HepG2 (cell line): Measurements from ENCODE around the gene BCDIN3D. TPM values are rescaled to one million over a fixed set of nuclear protein-coding genes. Genes with fewer than 3 reads are reported as not detected.

Experiments used
- KLF15 ChIP-seq: sonication (generic); formaldehyde crosslinking; IDR thresholded peaks from 2 replicates; pipeline ENCODE4 v1.8.1; 2023; ENCODE audit warnings: borderline replicate concordance, mild to moderate bottlenecking, inconsistent platforms, missing genetic modification reagents, mixed read lengths
- NR2C2 ChIP-seq: sonication (generic); formaldehyde crosslinking; IDR thresholded peaks from 2 replicates; pipeline ENCODE4 v1.4.0; 2020; ENCODE audit warnings: missing genetic modification reagents, mild to moderate bottlenecking, moderate library complexity, borderline replicate concordance
- ZNF318 ChIP-seq: sonication (generic); formaldehyde crosslinking; IDR thresholded peaks from 2 replicates; pipeline ENCODE4 v1.4.0; 2020; ENCODE audit warnings: mild to moderate bottlenecking, missing genetic modification reagents
- polyA plus RNA-seq, 8 experiments: library from polyadenylated mRNA; depleted of rRNA in 3 of 8; stranded (reverse) in 7 of 8; unstranded in 1 of 8; fragments of >200 nt; fragmentation: Illumina TruSeq in 4 of 8; extraction: Trizol in 4 of 8; gene quantifications; 2 replicates each; pipeline versions ENCODE4 v1.2.1 to v1.2.3, GENCODE V29; 2011 to 2016; ENCODE audit warnings: low read depth in 4 of 8, missing spikeins in 1 of 8, mixed read lengths in 1 of 8; ENCODE audit not compliant: insufficient read depth in 1 of 8
- total RNA-seq, 5 experiments: library from RNA; depleted of rRNA; stranded (reverse); fragments of >200 nt; fragmentation: Illumina TruSeq; extraction: Trizol; gene quantifications; 2 replicates each; pipeline ENCODE4 v1.2.3, GENCODE V29; 2016; ENCODE audit warnings: low read depth in 1 of 5
- TF ChIP-seq, protein P1 (sequence below): sonication (generic); formaldehyde crosslinking; IDR thresholded peaks from 2 replicates; pipeline ENCODE4 v1.4.0; 2020; ENCODE audit warnings: missing genetic modification reagents, mild to moderate bottlenecking, borderline replicate concordance
- TF ChIP-seq, protein P2 (sequence below): sonication (generic); formaldehyde crosslinking; IDR thresholded peaks from 2 replicates; pipeline ENCODE4 v1.4.0; 2020; ENCODE audit warnings: missing genetic modification reagents

BCDIN3D gene
- total and polyA plus RNA-seq, 2 of the 13 experiments (the other 11 are each of a cell fraction or from before 2014, with no cell fraction given) = 2.2 to 2.5 TPM

DNA sequence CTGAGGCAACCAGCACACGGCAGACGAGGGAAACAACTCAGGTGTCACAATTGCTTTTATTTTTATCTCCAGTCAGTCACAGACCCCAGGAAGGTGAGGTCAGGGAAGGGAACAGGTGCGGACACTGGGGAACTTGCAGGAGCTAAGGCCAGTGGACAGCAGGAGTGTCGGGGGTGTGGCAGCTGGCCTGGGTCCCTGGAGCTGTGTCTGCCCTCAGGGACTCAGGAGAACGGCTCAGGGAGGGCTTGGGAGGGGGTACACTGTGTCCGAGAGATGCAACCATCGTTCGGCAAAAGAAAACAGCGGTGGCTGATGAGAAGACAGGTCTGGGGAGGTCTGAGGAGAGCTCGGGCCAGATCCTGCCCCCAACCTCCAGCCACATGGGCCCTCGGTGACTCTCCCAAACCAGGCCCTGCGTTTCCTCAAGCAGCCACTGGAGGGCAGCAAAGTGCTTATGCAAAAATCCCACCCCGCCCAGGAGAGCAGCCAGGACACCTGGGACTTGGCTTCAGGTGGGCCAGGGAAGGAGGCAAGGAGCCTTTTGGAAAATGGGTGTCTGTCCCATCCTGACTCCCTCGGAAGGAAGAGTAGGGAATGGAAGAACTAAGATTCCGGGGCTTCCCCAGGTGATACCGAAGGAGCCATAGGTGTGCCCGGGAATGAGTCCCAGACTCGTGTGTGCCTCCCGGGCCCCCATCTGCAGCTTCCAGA, 24.1 kb upstream of the BCDIN3D start (continued):
- no peak for TF ChIP-seq KLF15 (CRISPR knock-in tag)
- no peak for TF ChIP-seq ZNF318 (CRISPR knock-in tag)
- TF ChIP-seq, protein P1, sequence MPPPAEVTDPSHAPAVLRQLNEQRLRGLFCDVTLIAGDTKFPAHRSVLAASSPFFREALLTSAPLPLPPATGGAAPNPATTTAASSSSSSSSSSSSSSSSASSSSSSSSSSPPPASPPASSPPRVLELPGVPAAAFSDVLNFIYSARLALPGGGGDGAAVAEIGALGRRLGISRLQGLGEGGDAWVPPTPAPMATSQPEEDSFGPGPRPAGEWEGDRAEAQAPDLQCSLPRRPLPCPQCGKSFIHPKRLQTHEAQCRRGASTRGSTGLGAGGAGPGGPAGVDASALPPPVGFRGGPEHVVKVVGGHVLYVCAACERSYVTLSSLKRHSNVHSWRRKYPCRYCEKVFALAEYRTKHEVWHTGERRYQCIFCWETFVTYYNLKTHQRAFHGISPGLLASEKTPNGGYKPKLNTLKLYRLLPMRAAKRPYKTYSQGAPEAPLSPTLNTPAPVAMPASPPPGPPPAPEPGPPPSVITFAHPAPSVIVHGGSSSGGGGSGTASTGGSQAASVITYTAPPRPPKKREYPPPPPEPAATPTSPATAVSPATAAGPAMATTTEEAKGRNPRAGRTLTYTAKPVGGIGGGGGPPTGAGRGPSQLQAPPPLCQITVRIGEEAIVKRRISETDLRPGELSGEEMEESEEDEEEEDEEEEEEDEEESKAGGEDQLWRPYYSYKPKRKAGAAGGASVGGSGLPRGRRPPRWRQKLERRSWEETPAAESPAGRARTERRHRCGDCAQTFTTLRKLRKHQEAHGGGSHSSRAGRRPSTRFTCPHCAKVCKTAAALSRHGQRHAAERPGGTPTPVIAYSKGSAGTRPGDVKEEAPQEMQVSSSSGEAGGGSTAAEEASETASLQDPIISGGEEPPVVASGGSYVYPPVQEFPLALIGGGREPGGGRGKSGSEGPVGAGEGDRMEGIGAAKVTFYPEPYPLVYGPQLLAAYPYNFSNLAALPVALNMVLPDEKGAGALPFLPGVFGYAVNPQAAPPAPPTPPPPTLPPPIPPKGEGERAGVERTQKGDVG (CRISPR knock-in tag) = no peak
- TF ChIP-seq NR2C2 (CRISPR knock-in tag) = no peak
- TF ChIP-seq, protein P2, sequence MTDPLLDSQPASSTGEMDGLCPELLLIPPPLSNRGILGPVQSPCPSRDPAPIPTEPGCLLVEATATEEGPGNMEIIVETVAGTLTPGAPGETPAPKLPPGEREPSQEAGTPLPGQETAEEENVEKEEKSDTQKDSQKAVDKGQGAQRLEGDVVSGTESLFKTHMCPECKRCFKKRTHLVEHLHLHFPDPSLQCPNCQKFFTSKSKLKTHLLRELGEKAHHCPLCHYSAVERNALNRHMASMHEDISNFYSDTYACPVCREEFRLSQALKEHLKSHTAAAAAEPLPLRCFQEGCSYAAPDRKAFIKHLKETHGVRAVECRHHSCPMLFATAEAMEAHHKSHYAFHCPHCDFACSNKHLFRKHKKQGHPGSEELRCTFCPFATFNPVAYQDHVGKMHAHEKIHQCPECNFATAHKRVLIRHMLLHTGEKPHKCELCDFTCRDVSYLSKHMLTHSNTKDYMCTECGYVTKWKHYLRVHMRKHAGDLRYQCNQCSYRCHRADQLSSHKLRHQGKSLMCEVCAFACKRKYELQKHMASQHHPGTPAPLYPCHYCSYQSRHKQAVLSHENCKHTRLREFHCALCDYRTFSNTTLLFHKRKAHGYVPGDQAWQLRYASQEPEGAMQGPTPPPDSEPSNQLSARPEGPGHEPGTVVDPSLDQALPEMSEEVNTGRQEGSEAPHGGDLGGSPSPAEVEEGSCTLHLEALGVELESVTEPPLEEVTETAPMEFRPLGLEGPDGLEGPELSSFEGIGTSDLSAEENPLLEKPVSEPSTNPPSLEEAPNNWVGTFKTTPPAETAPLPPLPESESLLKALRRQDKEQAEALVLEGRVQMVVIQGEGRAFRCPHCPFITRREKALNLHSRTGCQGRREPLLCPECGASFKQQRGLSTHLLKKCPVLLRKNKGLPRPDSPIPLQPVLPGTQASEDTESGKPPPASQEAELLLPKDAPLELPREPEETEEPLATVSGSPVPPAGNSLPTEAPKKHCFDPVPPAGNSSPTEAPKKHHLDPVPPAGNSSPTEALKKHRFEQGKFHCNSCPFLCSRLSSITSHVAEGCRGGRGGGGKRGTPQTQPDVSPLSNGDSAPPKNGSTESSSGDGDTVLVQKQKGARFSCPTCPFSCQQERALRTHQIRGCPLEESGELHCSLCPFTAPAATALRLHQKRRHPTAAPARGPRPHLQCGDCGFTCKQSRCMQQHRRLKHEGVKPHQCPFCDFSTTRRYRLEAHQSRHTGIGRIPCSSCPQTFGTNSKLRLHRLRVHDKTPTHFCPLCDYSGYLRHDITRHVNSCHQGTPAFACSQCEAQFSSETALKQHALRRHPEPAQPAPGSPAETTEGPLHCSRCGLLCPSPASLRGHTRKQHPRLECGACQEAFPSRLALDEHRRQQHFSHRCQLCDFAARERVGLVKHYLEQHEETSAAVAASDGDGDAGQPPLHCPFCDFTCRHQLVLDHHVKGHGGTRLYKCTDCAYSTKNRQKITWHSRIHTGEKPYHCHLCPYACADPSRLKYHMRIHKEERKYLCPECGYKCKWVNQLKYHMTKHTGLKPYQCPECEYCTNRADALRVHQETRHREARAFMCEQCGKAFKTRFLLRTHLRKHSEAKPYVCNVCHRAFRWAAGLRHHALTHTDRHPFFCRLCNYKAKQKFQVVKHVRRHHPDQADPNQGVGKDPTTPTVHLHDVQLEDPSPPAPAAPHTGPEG (CRISPR knock-in tag) = no peak
